Activated T-helper 1 cell treated with Interleukin-2 at 50 U/mL for 16 hours (primary cell): Measurements from ENCODE around the gene FKBP9.
"Not testable (repeated sequence)": the region's sequence is repeated elsewhere in the genome, so short reads cannot be mapped to it uniquely, and the experiment has no call there.

ENCODE experiments used
- DNase-seq: peaks from one replicate; pipeline ENCODE4 v3.0.0-alpha.2; 2020; ENCODE audit warnings: low read depth

FKBP9 gene, protein sequence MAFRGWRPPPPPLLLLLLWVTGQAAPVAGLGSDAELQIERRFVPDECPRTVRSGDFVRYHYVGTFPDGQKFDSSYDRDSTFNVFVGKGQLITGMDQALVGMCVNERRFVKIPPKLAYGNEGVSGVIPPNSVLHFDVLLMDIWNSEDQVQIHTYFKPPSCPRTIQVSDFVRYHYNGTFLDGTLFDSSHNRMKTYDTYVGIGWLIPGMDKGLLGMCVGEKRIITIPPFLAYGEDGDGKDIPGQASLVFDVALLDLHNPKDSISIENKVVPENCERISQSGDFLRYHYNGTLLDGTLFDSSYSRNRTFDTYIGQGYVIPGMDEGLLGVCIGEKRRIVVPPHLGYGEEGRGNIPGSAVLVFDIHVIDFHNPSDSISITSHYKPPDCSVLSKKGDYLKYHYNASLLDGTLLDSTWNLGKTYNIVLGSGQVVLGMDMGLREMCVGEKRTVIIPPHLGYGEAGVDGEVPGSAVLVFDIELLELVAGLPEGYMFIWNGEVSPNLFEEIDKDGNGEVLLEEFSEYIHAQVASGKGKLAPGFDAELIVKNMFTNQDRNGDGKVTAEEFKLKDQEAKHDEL

DNA sequence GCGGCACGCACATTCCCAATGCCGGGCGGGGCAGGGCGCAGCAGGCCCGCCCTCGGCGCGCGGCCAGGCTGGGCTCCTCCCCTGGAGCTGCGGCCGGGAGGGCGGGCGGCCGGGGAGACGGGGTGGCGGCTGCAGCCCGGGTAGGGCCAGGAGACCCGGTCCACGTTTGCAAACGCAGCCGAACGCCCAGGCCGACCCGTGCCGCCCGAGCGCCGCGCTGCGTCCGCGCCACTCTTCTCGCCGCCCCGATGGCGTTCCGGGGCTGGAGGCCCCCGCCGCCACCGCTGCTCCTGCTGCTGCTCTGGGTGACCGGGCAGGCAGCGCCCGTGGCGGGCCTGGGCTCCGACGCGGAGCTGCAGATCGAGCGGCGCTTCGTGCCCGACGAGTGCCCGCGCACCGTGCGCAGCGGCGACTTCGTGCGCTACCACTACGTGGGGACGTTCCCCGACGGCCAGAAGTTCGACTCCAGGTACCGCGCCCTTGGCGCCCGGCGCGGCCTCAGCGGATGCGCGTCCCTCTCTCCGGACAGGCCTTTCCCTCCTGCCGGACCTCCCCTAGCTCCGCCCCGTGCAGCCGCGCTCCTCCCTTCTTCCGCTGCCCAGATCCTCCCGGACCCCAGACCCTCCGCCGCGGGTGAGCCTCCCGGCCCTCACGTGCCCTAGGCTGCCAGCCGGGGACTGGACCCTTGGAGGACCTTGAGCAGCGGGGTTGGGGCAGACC, at the start of gene FKBP9:
TSS of gene FKBP9 (plus strand) at position 115 of the 720 bp plus-strand sequence. CDS start at position 249, 134 bp downstream.
- no peak for DNase-seq

DNA sequence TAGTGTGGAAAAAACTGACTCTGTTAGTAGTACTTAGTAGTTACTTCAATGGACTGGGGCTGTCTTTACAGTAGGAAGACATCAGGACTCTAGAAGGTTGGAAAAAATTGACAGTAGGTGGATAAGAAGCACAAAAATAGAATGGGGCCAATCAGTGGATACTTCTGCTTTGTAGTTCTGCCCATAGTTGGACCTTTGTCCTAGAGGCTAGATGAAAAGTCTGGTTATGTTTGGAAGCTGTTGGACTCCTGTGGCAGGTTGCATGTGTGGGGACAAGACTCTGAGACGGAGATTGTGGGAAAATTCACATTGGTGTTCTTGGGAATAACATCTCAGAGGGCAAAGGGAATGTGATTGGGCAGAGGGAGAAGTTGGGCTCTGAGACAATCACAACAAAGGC, 47.0 kb upstream of the FKBP9 start:
- no peak for DNase-seq

DNA sequence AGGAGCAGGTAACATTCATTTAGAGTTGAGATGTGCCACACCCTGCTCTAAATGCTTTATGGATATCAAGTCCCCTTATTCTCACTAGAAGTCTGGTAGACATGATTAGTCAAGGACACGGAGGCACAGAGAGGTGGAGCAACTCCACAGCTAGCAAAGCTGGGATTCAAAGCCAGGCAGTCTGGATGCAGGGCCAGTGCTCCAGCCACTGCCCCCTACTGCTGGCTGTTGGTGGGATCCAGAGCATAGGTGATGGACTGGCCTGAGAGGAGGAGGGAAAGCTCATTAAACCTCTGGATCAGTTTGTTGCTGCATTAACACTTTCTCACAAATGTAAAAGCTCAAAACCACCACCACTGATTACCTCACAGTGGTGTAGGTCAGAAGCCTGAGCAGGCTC, 43.1 kb upstream of the FKBP9 start:
- no peak for DNase-seq

DNA sequence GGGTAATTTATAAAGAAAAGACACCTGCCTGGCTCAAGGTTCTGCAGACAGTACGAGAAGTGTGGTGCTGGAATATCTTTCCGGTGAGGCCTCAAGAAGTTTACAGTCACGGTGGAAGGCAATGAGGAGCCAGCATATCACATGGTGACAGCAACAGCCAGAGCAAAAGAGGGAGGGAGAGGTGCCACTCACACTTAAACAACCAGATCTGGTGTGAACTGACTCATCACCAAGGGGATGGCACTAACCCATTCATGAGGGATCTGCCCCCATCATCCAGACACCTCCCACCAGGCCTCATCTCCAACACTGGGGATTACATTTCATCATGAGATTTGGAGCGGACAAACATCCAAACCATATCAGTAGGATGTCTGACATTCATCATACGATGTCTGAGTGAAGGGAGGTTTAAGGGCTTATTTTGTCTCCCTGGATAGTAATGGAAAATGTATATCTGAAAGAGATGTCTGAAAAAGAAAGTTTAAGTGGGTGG, 42.2 kb upstream of the FKBP9 start:
- no peak for DNase-seq

DNA sequence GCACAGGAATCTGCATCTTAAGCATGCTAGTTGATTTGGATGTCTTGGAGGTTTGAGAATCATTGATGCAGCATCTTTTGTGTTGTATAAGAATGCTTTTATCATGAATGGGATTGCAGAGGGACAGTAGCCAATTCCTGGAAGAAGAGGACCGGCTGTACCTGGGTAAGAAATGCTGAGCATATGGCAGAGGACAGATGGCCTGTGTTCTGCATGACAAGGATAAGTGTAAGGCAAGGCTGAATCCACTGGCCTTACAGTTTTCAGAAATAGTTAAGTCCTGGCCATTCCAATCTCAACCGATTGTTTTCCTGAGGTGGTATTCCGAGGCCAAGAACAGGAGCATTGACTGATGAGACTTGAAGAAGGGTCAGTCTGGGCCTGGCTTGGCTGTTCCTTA, 41.2 kb upstream of the FKBP9 start:
- no peak for DNase-seq

DNA sequence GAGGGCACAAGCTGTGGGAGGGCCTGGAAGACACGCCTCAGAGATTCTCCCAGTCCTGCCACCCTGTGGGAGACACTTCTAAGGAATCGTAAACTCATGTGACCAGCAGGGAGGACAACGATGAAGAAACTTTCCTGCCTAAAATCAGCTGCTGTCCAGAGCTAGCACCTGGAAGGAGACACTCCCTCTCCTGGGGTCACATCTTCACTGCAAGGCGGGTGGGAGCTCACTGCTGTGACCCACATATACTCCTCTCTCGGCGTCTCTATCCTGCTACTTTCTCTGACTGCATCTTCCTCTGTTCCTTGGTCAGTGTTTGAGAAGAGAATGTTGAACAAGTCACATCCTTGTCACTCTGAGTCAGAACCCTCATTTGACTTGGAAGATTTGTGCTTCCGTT, 40.2 kb upstream of the FKBP9 start:
- DNase-seq, result not testable (repeated sequence)

DNA sequence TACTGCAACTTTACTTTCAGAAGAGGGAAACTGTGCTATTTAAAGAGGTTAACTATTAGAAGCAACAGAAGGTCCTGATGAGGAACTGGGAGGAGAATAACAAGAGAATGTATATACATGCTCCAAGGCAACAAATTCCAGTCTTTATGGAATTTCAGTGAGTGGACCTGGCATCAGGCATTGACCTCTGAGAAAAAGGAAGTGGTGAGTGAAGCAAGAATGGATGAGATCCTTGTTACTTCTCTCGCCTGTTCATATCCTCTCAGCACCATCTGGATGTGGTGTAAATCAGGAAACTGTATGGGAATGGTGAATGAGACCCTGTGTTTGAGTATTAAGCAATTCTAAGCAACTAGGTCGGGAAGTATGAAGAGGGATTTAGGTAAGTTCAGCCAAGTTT, 35.3 kb upstream of the FKBP9 start:
- no peak for DNase-seq

DNA sequence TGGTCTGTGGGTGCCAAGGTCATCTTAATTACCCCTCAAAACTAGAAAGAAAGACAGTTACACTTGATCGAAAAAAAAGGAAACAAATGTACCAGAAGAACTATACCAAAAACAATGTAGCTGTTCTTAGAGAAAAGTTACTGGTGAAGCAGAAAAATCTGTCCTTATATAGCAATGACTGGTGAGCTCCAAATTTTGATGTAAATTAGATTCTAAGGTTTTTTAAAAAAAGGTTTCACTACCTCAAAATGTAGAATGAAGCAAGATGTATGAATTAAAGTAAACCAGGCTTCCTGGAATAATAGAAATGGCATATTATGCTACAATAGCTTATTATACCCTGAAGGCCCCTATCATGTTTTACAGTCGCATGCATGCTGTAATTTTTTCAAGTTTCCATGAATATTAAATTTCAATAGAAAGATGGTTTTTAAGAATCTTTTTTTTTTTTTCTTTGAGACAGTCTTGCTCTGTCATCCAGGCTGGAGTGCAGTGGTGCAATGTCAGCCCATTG, 28.4 kb upstream of the FKBP9 start:
- no peak for DNase-seq

DNA sequence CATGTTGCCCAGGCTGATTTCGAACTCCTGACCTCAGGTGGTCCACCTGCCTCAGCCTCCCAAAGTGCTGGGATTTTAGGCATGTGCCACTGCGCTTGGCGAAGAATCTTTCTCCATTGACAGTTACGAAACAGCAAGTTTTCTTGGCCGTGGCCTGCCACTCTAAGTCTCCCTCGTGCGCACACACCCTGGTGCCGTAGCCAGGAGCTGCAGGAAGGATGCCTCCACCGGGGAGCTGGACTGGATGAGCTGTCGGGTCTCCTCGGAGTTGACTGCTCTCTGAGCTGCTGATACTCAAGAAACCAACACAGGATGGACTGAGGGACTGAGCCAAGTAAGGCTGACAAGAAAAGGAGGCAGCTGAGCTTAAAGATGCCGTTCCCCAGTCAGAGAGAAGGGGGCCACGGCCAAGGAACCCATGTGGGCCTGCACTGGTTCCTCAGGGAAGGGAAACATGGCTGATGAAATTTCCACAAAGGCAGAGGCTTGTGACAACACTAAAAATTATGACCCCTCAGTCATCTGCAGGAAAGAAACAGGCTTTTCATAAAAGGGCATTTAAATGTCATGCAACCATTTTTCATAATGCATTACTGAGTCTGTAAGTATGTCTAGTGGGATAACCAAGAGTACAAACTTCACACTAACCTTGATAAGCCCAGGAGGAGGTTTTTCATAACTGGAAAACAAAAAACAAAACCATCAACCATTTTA, 27.7 kb upstream of the FKBP9 start:
- no peak for DNase-seq

DNA sequence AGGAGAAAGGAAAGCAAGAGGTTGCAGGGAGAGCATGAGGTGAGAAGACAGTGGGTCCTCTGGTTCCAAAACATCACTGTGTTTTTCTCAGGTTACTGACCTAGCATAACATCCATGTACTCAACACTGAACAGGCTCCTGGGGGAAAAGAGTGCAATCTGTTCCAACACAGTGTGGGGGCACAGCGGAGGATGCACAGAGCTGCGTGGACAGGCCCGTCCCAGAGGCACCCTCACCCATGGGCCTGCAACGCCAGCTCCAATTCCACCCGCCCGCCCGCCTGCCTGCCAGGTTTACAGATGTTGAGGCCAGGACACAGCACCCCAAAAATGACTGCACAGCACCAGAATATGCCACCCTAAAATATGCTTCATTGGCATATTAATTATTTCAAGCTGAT, 26.9 kb upstream of the FKBP9 start:
- DNase-seq, result no peak

DNA sequence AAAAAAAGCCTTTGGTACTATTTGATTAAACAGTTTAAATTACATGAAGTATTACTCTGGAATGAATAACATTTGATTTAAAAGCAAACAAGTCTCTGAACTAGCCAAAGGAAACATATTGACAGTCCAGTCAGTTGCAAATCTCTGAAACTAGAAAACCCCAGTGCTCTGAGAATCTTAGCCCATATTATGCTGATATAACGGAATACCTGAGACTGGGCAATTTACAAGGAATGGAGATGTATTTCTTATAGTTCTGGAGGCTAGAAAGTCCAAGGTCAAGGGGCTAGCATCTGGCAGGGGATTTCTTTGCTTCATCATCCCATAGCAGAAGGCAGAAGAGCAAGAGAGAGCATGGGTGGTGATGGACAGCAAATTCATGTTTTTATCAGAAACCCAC, 21.7 kb upstream of the FKBP9 start:
- no peak for DNase-seq

DNA sequence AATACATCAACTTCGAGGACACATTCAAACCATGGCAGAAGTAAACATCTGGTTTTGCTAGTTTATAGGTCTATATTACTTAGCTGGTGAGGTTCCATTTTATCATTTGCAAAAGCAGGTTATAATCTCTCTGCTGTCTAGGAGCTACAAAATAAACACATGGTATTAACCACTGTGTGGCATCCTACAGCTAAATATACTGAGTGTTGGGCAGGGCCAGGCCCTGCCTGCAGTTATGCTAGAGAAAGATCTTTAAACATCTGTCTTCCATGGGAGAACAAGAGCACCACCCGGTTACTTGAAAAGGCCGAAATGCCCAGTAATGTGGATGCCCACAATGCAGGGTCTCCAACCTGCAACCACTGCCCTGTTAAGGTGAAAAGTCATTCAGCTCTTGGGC, 20.6 kb upstream of the FKBP9 start:
- no peak for DNase-seq

DNA sequence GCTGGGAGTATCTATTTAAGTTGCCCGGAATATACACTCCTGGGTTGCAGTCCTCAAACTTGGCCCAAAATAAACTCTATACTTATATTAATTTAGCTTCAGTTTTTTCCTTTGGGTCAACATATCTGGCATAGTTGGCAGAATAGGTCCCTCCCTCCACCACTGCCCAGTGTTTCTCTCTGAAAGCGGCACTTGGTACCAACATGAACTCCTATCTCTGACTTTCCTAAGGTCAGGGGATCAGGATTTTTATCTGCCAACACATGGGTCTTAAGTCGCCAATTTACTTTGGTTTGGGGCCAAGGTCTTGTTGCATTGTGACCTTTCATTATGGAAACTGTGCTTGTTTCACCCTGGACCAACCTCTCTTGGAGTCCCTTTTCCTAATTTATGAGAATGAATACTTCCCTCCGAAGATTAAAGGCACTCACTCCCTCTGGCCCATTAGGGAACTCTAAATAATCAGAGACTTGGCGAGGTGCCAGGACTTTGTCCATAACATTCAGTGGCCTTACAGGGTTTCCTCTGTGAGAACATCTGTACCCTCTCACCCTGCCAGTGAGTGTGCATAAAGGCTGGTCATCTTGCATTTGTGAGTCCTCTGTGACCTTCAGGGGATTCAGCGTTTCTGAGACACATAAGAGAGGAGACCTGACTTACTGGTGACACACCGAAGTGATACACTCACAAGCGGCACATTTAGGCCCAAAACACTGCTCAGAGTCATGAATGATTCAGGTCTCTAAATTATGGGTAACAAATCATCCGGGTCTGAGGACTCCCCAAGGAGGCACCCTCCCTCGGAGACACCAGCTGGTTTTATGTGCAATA, 19.7 kb upstream of the FKBP9 start:
- DNase-seq, result no peak

DNA sequence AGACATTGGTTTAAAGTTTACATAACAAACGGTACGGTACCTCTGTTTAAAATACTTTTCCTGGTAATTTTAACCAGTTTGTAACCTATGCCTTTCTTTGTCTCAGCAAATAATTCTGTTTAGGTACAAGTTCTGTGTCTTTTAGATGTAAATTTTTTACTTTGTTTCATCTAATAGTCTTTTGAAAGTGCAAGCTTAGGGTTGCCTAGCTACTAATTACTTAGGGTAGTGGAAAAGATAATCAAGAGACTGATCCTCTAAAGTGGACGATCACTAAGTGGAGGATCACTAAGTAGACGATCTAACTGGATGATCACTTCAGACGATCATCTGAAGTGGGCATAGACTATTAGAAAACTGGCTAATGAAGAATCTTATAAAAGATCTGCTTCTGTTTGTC, 16.1 kb upstream of the FKBP9 start:
- no peak for DNase-seq

DNA sequence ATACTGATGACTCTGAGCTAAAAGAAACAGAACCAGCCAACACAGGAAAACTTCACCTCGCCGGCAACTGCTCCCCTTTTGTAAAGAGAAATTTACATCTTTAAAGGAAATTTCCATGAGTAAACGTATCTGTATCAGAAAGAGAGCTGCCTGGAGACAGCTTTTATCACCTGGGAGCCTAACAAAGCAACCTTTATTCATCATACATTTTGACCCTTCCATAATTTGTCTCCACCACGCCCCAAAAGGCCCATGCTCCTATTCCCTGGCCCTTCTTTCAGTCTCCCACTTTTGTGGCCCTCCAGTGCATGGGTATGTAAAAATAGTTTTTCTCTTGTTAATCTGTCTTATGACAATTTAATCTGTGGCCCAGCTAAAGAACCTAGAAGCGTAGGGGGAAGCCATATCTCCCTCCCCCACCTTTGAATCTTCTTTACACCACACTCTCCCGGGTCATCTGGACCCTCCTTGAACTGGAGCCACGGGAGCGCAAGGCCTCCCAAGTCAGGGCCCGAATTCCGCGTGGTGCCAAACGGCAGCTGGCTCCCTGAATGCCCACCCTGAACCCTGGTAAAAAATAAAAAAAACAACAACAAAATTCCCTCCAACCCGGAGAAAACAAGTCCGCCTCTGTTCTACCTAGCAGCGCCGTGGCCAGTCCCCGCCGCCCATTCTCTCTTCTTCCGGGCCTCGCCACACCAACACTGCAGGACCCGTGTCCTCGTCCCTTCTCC, 15.4 kb upstream of the FKBP9 start:
- DNase-seq, result no peak

DNA sequence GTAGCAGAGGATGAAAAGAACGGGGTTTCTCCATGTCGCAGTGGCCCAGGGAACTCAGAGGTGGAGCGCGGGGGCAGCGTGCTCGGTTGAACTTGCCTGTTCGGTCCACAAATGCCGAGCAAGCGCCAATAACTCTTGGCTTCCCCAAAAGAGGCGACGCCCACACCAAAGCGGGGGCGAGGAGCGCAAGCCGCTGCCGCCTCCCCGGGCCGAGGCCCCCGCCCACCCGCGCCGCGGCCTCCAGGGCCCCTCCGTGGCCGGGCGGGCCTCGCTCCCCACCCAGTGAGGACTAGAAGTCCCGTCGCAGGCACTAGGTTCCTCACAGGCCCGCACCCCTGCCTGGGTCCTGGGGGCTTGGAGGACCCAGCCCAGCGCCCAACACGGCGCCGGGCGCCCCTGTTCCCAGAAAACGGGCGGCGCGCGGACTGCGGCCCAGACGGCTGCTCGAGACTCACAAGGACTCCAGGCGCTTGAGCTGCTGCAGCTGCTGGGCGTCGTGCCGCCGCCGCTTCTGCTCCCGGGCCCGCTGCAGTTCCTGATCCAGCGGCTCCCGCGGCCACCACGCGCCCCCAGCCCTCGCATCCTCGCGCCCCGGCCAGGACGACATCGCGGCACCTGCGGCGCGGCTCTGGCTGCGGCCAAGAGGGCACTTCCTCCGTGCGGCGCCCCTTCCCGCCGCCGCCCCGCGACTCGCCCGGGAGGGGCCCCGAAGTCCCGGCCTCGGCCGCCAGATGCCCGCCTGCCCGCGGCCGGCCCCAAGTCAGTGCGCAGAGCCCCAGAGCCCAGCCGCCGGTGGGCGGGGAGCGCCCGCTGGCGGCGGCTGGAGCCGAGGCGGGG, 14.6 kb upstream of the FKBP9 start:
- DNase-seq, result peak; percentile 56

DNA sequence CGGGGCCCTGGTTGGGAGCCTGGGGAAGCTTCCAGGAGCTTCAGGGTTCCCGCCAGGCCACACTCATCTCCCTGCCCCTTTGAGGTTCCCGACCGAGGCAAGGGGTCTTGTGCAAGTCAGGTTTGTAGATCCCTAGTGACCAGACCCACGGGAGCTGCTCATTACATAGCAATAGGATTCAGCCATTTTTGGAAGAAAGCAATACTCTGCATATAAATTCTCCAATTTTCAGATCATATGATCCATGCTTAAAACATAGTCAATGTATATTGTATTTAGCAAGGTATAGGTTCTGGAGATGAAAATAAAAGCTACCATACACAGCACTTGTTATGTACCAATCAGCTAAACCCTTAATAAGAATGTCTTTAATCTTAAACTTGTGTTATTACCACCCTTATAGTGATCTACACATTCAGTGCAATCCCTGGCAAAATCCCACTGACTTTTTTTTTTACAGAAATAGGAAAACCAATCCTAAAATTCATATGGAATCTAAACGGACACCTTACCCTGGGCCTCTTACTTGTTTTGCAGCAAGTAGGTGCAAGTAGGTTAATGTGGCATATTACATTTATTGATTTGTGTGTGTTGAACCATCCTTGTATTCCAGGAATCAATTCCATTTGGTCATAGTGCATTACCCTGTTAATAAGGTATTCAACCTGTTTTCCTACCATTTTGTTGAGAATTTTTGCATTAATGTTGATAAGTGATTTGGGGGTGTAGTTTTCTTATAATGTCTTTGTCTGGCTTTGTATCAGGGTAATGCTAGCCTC, 13.8 kb upstream of the FKBP9 start:
- no peak for DNase-seq

DNA sequence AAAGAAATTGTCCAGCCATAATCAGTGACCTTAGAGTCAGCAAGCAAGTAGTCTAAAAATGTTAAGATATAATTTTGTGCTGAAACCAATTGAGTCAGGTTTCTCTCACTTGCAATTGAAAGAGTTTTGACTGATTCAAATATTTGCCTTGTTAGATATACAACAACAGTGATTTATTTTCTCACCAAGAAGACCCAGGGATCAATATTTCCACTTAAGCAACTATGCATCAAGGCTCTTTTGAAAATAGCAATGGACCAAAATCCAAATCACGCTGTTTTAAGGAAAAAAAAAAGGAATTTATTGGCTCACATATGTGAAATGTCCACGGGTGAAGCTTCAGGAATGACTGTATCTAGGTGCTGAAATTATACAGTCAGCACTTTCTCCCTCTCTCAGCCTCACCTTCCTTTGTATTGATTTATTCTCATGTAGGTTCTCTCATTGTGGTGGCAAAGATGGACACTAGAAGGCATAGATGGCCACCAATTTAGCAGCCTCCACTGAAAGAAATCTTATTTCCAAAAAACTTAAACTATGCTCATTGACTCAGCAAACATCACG, 9.7 kb upstream of the FKBP9 start:
- DNase-seq, result no peak

DNA sequence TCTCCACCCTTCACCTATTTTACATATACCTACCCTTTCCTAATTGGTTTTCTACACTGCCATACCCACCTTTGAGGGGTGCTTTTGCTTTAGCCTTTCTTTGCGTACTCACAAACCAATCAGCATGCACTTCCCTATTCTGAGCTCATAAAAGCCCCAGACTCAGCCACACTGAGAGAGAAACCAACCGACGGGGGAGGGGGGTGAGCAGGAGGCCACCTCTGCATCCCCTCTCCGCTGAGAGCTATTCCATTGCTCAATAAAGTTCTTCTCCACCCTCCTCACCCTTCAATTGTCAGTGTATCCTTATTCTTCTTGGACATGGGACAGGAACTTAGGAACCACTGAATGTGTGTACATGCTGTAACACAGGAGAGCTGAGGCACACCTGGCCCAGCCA, 9.0 kb upstream of the FKBP9 start:
- no peak for DNase-seq
